H9 (cell line): Measurements from ENCODE around the gene CDC25A. TPM values are rescaled to one million over a fixed set of nuclear protein-coding genes. Genes with fewer than 3 reads are reported as not detected.

Experiments used
- DNase-seq: peaks from one replicate; pipeline ENCODE4 v3.0.0-alpha.2; 2017
- H2AFZ ChIP-seq: one replicate; pipeline ENCODE4 v1.6.1; 2013; ENCODE audit warnings: mild to moderate bottlenecking, low read length, control low read depth, moderate library complexity
- H2AK5ac ChIP-seq: 2 replicates; pipeline ENCODE4 v1.6.1; 2013; ENCODE audit warnings: low read length, control low read depth, mixed read lengths; ENCODE audit not compliant: insufficient read length
- H2BK120ac ChIP-seq: one replicate; pipeline ENCODE4 v1.6.1; 2013; ENCODE audit warnings: low read depth, mild to moderate bottlenecking, low read length, control low read depth, inconsistent platforms; ENCODE audit not compliant: poor library complexity, severe bottlenecking
- H2BK12ac ChIP-seq: 2 replicates; pipeline ENCODE4 v1.6.1; 2013; ENCODE audit warnings: low read length, control low read depth, mixed read lengths, low read depth; ENCODE audit not compliant: insufficient read length
- H2BK15ac ChIP-seq: 2 replicates; pipeline ENCODE4 v1.6.1; 2013; ENCODE audit warnings: low read depth, low read length, control low read depth
- H2BK20ac ChIP-seq: one replicate; pipeline ENCODE4 v1.6.1; 2013; ENCODE audit warnings: low read depth, mild to moderate bottlenecking, low read length, control low read depth, inconsistent platforms; ENCODE audit not compliant: poor library complexity, severe bottlenecking
- H2BK5ac ChIP-seq: 2 replicates; pipeline ENCODE4 v1.6.1; 2013; ENCODE audit warnings: low read length, control low read depth, mixed read lengths; ENCODE audit not compliant: insufficient read length
- H3K14ac ChIP-seq: 2 replicates; pipeline ENCODE4 v1.6.1; 2013; ENCODE audit warnings: low read length, control low read depth; ENCODE audit not compliant: insufficient read depth
- H3K18ac ChIP-seq: 2 replicates; pipeline ENCODE4 v1.6.1; 2013; ENCODE audit warnings: low read depth, mild to moderate bottlenecking, mixed read lengths, low read length, control low read depth; ENCODE audit not compliant: insufficient read length
- H3K23ac ChIP-seq: 2 replicates; pipeline ENCODE4 v1.6.1; 2013; ENCODE audit warnings: low read length, control low read depth, mixed read lengths, low read depth; ENCODE audit not compliant: insufficient read length
- H3K23me2 ChIP-seq: 2 replicates; pipeline ENCODE4 v1.6.1; 2013; ENCODE audit warnings: low read depth, mild to moderate bottlenecking, mixed read lengths, low read length, control low read depth; ENCODE audit not compliant: insufficient read length, poor library complexity, severe bottlenecking
- H3K27ac ChIP-seq: 2 replicates; pipeline ENCODE4 v1.5.1; 2013; ENCODE audit warnings: low read length, control low read depth, mixed read lengths, low read depth; ENCODE audit not compliant: insufficient read length
- H3K27me3 ChIP-seq: 2 replicates; pipeline ENCODE4 v1.6.1; 2013; ENCODE audit warnings: low read length, control low read depth, inconsistent platforms; ENCODE audit not compliant: insufficient read depth
- H3K4ac ChIP-seq: 2 replicates; pipeline ENCODE4 v1.6.1; 2013; ENCODE audit warnings: low read depth, mild to moderate bottlenecking, control low read depth, inconsistent platforms, low read length, moderate library complexity
- H3K4me1 ChIP-seq: 2 replicates; pipeline ENCODE4 v1.6.1; 2013; ENCODE audit warnings: low read length, control low read depth, inconsistent platforms; ENCODE audit not compliant: insufficient read depth
- H3K4me2 ChIP-seq: 2 replicates; pipeline ENCODE4 v1.6.1; 2013; ENCODE audit warnings: low read length, control low read depth, mixed read lengths; ENCODE audit not compliant: insufficient read length, insufficient read depth
- H3K56ac ChIP-seq: 2 replicates; pipeline ENCODE4 v1.6.1; 2013; ENCODE audit warnings: low read depth, mild to moderate bottlenecking, mixed read lengths, low read length, control low read depth; ENCODE audit not compliant: insufficient read length
- H3K79me1 ChIP-seq: 2 replicates; pipeline ENCODE4 v1.6.1; 2013; ENCODE audit warnings: low read depth, mild to moderate bottlenecking, moderate library complexity, low read length, control low read depth, inconsistent platforms; ENCODE audit not compliant: insufficient read depth, poor library complexity, severe bottlenecking
- H3K79me2 ChIP-seq: 2 replicates; pipeline ENCODE4 v1.6.1; 2013; ENCODE audit warnings: low read length, control low read depth, inconsistent platforms; ENCODE audit not compliant: insufficient read depth
- H3K9ac ChIP-seq: 2 replicates; pipeline ENCODE4 v1.6.1; 2013; ENCODE audit warnings: low read length, control low read depth, mixed read lengths; ENCODE audit not compliant: insufficient read length; ENCODE audit errors: extremely low read depth
- H3K9me3 ChIP-seq: one replicate; pipeline ENCODE4 v1.6.1; 2013; ENCODE audit warnings: low read depth, low read length, inconsistent platforms; ENCODE audit not compliant: control insufficient read depth
- H3T11ph ChIP-seq: one replicate; pipeline ENCODE4 v1.6.1; 2013; ENCODE audit warnings: mild to moderate bottlenecking, low read length, control low read depth, inconsistent platforms
- H4K20me1 ChIP-seq: one replicate; pipeline ENCODE4 v1.6.1; 2013; ENCODE audit not compliant: control insufficient read depth, insufficient read length, insufficient read depth
- H4K5ac ChIP-seq: 2 replicates; pipeline ENCODE4 v1.6.1; 2013; ENCODE audit warnings: low read depth, mild to moderate bottlenecking, mixed read lengths, low read length, control low read depth; ENCODE audit not compliant: insufficient read length
- H4K8ac ChIP-seq: replicated peaks from 2 replicates; pipeline ENCODE4 v1.6.1; 2013; ENCODE audit warnings: low read length, control low read depth, mixed read lengths, low read depth; ENCODE audit not compliant: insufficient read length
- H4K91ac ChIP-seq: 2 replicates; pipeline ENCODE4 v1.6.1; 2013; ENCODE audit warnings: low read depth, mild to moderate bottlenecking, moderate library complexity, mixed read lengths, low read length, control low read depth; ENCODE audit not compliant: insufficient read length
- H3K27ac Mint-ChIP-seq, 3 experiments: 2 replicates in 2 of 3; 3 replicates in 1 of 3; pipeline ENCODE4 v1.8.0; 2020 to 2021; ENCODE audit warnings: mixed read lengths in 3 of 3, mild to moderate bottlenecking in 1 of 3, moderate library complexity in 1 of 3
- H3K27me3 Mint-ChIP-seq: 2 replicates; pipeline ENCODE4 v1.8.0; 2021; ENCODE audit warnings: low read depth, mild to moderate bottlenecking, moderate library complexity, mixed read lengths
- H3K36me3 Mint-ChIP-seq, 3 experiments: 2 replicates in 2 of 3; 3 replicates in 1 of 3; pipeline ENCODE4 v1.8.0; 2020 to 2021; ENCODE audit warnings: low read depth in 3 of 3, mixed read lengths in 3 of 3; ENCODE audit not compliant: insufficient read depth in 1 of 3
- H3K4me1 Mint-ChIP-seq, 2 experiments: 2 replicates each; pipeline ENCODE4 v1.8.0; 2020; ENCODE audit warnings: mixed read lengths in 2 of 2
- H3K4me3 Mint-ChIP-seq, 2 experiments: 2 replicates in 1 of 2; 3 replicates in 1 of 2; pipeline ENCODE4 v1.8.0; 2020 to 2021; ENCODE audit warnings: mild to moderate bottlenecking in 2 of 2, mixed read lengths in 2 of 2, moderate library complexity in 1 of 2
- H3K9me3 Mint-ChIP-seq, 2 experiments: 2 replicates in 1 of 2; 3 replicates in 1 of 2; pipeline ENCODE4 v1.8.0; 2020; ENCODE audit warnings: mild to moderate bottlenecking in 2 of 2, mixed read lengths in 2 of 2, moderate library complexity in 1 of 2
- CTCF ChIP-seq: fragments of 200-600 bp; sonication (generic); conservative IDR thresholded peaks from 3 replicates; pipeline ENCODE4 v1.8.0; 2021; ENCODE audit warnings: antibody characterized with exemption, mild to moderate bottlenecking
- WGBS: extraction: QIAGEN DNeasy Blood & Tissue Kit; methylation state at CpG from one replicate; pipeline ENCODE4 v1.1.7; 2013; ENCODE audit warnings: missing lambda C conversion rate, low lambda C conversion rate, mixed read lengths; ENCODE audit not compliant: insufficient read length; ENCODE audit errors: extremely low coverage; 5-methylcytosine and 5-hydroxymethylcytosine counted together
- total RNA-seq: library from RNA; stranded (reverse); gene quantifications from 2 replicates; pipeline ENCODE4 v1.2.1, GENCODE V29; 2021

The CDC25A gene
- total RNA-seq, 1 experiment from 2014 or later = 83.3 TPM

- H3K27ac Mint-ChIP-seq = no peak overlapping the region; a peak in 1 of 7 replicates
- no peak overlapping the region for H3K4ac ChIP-seq
Observed at GRCh38 chr3:48156163-48156562, 32.1 kb downstream of the CDC25A start.

More at GRCh38 chr3:48156163-48156562, 32.1 kb downstream of the CDC25A start:
- Histone ChIP-seq H3K14ac (no peak overlapping the region), H2BK12ac (no peak overlapping the region), H3K79me1 (no peaks in the 10 kb centered on the region), H2BK15ac (no peak overlapping the region), H3K9ac (no peak overlapping the region), H3K4me1 (no peaks in the 10 kb centered on the region), H2BK120ac (no peak overlapping the region), H3K18ac (no peak overlapping the region), H3T11ph (no peak overlapping the region), H3K23ac (no peak overlapping the region), H4K20me1 (no peaks in the 10 kb centered on the region), H2BK20ac (no peak overlapping the region), H3K79me2 (no peaks in the 10 kb centered on the region), H3K9me3 (no peaks in the 10 kb centered on the region), H4K8ac (no peak overlapping the region), H2AK5ac (no peak overlapping the region), H3K4me2 (no peak overlapping the region), H4K5ac (no peak overlapping the region), H3K27me3 (no peaks in the 10 kb centered on the region), H3K56ac (no peak overlapping the region), H2BK5ac (no peak overlapping the region), H4K91ac (no peak overlapping the region), H3K23me2 (no peaks in the 10 kb centered on the region), H2AFZ (no peak overlapping the region), H3K27ac (no peak overlapping the region)
- no peak for TF ChIP-seq CTCF
- WGBS = no CpG with 5 or more reads among the region's 2 CpGs
- DNase-seq = no peak
- peaks cover 10 to 16% of the 10 kb centered on the region in 2 experiments for H3K4me1 Mint-ChIP-seq
- H3K4me3 Mint-ChIP-seq = no peak overlapping the region
- H3K27me3 Mint-ChIP-seq = no peaks in the 10 kb centered on the region
- peaks cover 29 to 45% (median 39%) of the 10 kb centered on the region in 3 experiments; a peak in 6 of 7 replicates for H3K36me3 Mint-ChIP-seq
- H3K9me3 Mint-ChIP-seq = no peaks in the 10 kb centered on the region
